GM21825 (cell line): ENCODE results near the gene TMEM161B.
"Not testable (repeated sequence)": the region's sequence is repeated elsewhere in the genome, so short reads cannot be mapped to it uniquely, and the experiment has no call there.

Experiments used
- ATAC-seq: cut with Tn5 transposase; IDR thresholded peaks from one replicate; pipeline ENCODE4 v1.9.1; 2021; ENCODE audit warnings: mild to moderate bottlenecking, moderate library complexity; ENCODE audit not compliant: unreplicated experiment

The TMEM161B gene

GRCh38 chr5:88188458-88189132 lies 80.0 kb downstream of the TMEM161B start:
- ATAC-seq: no peak

- ATAC-seq: no peak
These were observed 85.4 kb downstream of the TMEM161B start for GRCh38 chr5:88183255-88183654.

- ATAC-seq: not testable (repeated sequence)
These were observed 91.2 kb downstream of the TMEM161B start for GRCh38 chr5:88177486-88177885.

DNA sequence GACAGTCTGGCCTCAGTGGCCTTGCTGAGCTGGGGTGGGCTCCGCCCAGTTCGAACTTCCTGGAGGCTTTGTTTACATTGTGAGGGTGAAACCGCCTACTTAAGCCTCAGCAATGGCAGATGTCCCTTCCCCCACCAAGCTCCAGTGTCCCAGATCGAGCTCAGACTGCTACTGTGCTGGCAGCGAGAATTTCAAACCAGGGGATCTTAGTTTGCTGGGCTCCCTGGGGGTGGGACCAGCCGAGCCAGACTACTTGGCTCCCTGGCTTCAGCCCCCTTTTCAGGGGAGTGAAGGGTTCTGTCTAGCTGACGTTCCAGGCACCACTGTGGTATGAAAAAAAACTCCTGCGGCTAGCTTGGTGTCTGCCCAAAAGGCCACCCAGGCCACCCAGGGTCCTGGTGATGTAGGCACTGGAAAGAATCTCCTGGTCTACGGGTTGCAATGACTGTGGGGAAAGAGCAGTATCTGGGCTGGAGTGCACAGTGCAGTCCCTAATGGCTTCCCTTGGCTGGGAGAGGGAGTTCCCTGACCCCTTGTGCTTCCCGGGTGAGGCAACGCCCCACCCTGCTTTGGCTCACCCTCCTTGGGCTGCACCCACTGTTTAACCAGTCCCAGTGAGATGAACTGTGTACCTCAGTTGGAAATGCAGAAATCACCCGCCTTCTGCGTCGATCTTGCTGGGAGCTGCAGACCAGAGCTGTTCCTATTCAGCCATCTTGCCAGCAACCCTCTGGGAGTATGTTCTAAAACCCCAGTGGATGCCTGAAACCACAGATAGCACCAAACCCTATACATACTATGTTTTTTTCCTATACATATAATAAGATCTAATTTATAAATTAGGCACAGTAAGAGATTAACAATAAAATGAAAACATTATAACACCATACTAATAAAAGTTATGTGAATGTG lies 95.5 kb downstream of the TMEM161B start:
- ATAC-seq: no peak

DNA sequence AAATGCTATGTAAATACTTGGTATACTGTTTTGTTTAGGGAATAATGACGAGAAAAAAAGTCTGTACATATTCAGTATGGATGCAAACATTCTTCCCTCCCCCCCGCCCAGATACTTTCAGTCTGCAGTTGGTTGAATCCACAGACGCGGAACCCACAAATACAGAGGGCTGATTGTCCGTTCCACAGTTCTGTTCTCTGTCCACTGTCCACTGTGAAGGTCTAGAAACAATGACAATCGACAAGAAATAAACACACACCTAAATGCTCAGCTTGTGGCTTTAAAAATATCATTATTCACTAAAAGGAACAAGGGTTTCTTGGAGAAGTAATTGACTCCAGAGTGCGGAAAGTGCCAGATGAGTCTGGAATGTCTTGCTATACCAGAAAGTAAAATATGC lies 109.1 kb downstream of the TMEM161B start:
- ATAC-seq: no peak

DNA sequence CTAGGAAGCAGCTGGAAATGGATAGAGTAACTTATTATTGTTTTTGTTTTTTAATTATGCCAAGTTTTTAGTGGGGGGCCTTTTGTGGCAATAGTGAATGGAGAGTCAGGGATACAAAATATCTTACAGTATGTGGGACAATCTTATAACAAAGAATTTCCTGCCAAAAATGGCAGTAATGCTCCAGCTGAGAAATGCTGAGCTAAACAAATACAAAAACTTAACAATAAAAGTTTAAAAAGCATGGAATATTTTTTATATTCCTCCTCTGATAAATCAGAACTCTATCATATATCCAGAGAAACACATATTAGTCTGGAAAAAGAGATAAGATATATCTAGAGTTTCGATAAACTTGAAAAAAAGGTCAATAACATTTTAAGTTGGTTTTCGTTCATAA lies 110.6 kb downstream of the TMEM161B start:
- ATAC-seq: no peak

GRCh38 chr5:88154891-88155290 lies 113.8 kb downstream of the TMEM161B start:
- no peak for ATAC-seq

GRCh38 chr5:88150747-88151146 lies 117.9 kb downstream of the TMEM161B start:
- no peak for ATAC-seq

GRCh38 chr5:88145611-88146467 lies 122.8 kb downstream of the TMEM161B start:
- ATAC-seq: no peak

GRCh38 chr5:88145221-88145610 lies 123.4 kb downstream of the TMEM161B start:
- no peak for ATAC-seq
